Vagina (tissue), 2 donors: ENCODE results near the gene ZNF552.
"Not testable (repeated sequence)": the region's sequence is repeated elsewhere in the genome, so short reads cannot be mapped to it uniquely, and the experiment has no call there.

Source experiments
- CTCF ChIP-seq, 3 experiments: fragments of 450-650 bp in 2 of 3; fragments of 200-600 bp in 1 of 3; sonication (generic) in 1 of 3; IDR thresholded peaks; one replicate each; pipeline ENCODE4 v1.5.1; 2017 to 2019; ENCODE audit warnings: antibody characterized with exemption in 3 of 3, mild to moderate bottlenecking in 2 of 3, moderate library complexity in 2 of 3
- POLR2A ChIP-seq, 2 donors: fragments of 450-650 bp; IDR thresholded peaks; one replicate each; pipeline ENCODE4 v1.6.1; 2017; ENCODE audit warnings: antibody characterized with exemption in 2 of 2, mild to moderate bottlenecking in 2 of 2, moderate library complexity in 2 of 2
- POLR2AphosphoS5 ChIP-seq, 2 donors: sonication (generic); formaldehyde crosslinking; IDR thresholded peaks; one replicate each; pipeline ENCODE4 v1.9.0; 2017; ENCODE audit warnings: antibody characterized with exemption in 2 of 2, mild to moderate bottlenecking in 2 of 2, low read depth in 1 of 2; ENCODE audit not compliant: insufficient read depth in 1 of 2

- not testable (repeated sequence) for TF ChIP-seq CTCF (IDR thresholded peaks at IDR 0.05); POLR2A (IDR thresholded peaks at IDR 0.05); POLR2AphosphoS5 (IDR thresholded peaks at IDR 0.05; ENCODE audit: insufficient read depth in 1 of 2, low read depth in 1 of 2)
Observed at GRCh38 chr19:57849162-57849665, 34.5 kb upstream of the ZNF552 start.
